HepG2 (cell line): ENCODE results near the gene MYL6B. TPM values are rescaled to one million over a fixed set of nuclear protein-coding genes. Genes with fewer than 3 reads are reported as not detected.

Experiments used
- ATF7 ChIP-seq, 2 experiments: fragments of 450-650 bp in 1 of 2; sonication (generic) in 1 of 2; formaldehyde crosslinking in 1 of 2; IDR thresholded peaks; 2 replicates each; pipeline versions ENCODE4 v1.4.0 to v1.6.1; 2016 to 2020; ENCODE audit warnings: antibody characterized with exemption in 1 of 2, mild to moderate bottlenecking in 1 of 2, missing genetic modification reagents in 1 of 2
- BRD4 ChIP-seq: sonication (generic); formaldehyde crosslinking; IDR thresholded peaks from 2 replicates; pipeline ENCODE4 v1.4.0; 2020; ENCODE audit warnings: missing genetic modification reagents
- CBX2 ChIP-seq, 2 experiments: fragments of 200-600 bp in 1 of 2; sonication (generic); formaldehyde crosslinking in 1 of 2; IDR thresholded peaks; 2 replicates each; pipeline versions ENCODE4 v1.7.0 to v1.8.1; 2018 to 2022; ENCODE audit warnings: low read depth in 2 of 2, low read length in 1 of 2, mild to moderate bottlenecking in 1 of 2, missing genetic modification reagents in 1 of 2
- EEA1 ChIP-seq: sonication (generic); formaldehyde crosslinking; IDR thresholded peaks from 2 replicates; pipeline ENCODE4 v1.5.1; 2020; ENCODE audit warnings: mild to moderate bottlenecking, missing genetic modification reagents, borderline replicate concordance
- FOXK1 ChIP-seq: sonication (generic); formaldehyde crosslinking; IDR thresholded peaks from 2 replicates; pipeline ENCODE4 v1.4.0; 2020; ENCODE audit warnings: low read depth, missing genetic modification reagents, borderline replicate concordance
- PHB2 ChIP-seq: fragments of 450-650 bp; IDR thresholded peaks from 2 replicates; pipeline ENCODE4 v1.6.1; 2018; ENCODE audit not compliant: partially characterized antibody
- PHF21A ChIP-seq: sonication (generic); formaldehyde crosslinking; IDR thresholded peaks from 2 replicates; pipeline ENCODE4 v1.5.0; 2020; ENCODE audit warnings: mild to moderate bottlenecking, missing genetic modification reagents
- PHF8 ChIP-seq: sonication (generic); formaldehyde crosslinking; IDR thresholded peaks from 2 replicates; pipeline ENCODE4 v1.5.0; 2020; ENCODE audit warnings: missing genetic modification reagents
- PTBP1 ChIP-seq: fragments of 200-400 bp; formaldehyde crosslinking; IDR thresholded peaks from 2 replicates; pipeline ENCODE4 v1.6.1; 2018; ENCODE audit warnings: low read length, low read depth; ENCODE audit not compliant: poor library complexity, severe bottlenecking
- SAP130 ChIP-seq: IDR thresholded peaks from 2 replicates; pipeline ENCODE4 v1.6.1; 2016; ENCODE audit warnings: low read depth
- ZKSCAN8 ChIP-seq: IDR thresholded peaks from 2 replicates; pipeline ENCODE4 v1.6.1; 2016; ENCODE audit warnings: borderline replicate concordance, missing genetic modification reagents, missing compliant biosample characterization
- ZNF180 ChIP-seq: sonication (generic); formaldehyde crosslinking; IDR thresholded peaks from 2 replicates; pipeline ENCODE4 v1.4.0; 2020; ENCODE audit warnings: low read depth, missing genetic modification reagents, borderline replicate concordance
- ZNF20 ChIP-seq: sonication (generic); formaldehyde crosslinking; IDR thresholded peaks from 2 replicates; pipeline ENCODE4 v1.4.0; 2020; ENCODE audit warnings: mild to moderate bottlenecking, moderate library complexity, missing genetic modification reagents
- ZNF207 ChIP-seq: fragments of 450-650 bp; IDR thresholded peaks from 2 replicates; pipeline ENCODE4 v1.6.1; 2016; ENCODE audit warnings: antibody characterized with exemption, borderline replicate concordance
- ZNF296 ChIP-seq: sonication (generic); formaldehyde crosslinking; conservative IDR thresholded peaks from 2 replicates; pipeline ENCODE4 v1.5.0; 2020; ENCODE audit warnings: mild to moderate bottlenecking, missing genetic modification reagents
- ZNF354B ChIP-seq: sonication (generic); formaldehyde crosslinking; IDR thresholded peaks from 2 replicates; pipeline ENCODE4 v1.8.0; 2022; ENCODE audit warnings: mild to moderate bottlenecking, missing genetic modification reagents
- ZNF749 ChIP-seq: sonication (generic); formaldehyde crosslinking; IDR thresholded peaks from 2 replicates; pipeline ENCODE4 v1.8.0; 2022; ENCODE audit warnings: mild to moderate bottlenecking, missing genetic modification reagents, moderate library complexity, borderline replicate concordance
- ZNF878 ChIP-seq: sonication (generic); formaldehyde crosslinking; IDR thresholded peaks from 2 replicates; pipeline ENCODE4 v1.8.1; 2023; ENCODE audit warnings: mild to moderate bottlenecking, missing genetic modification reagents, moderate library complexity
- ZSCAN25 ChIP-seq: sonication (generic); formaldehyde crosslinking; IDR thresholded peaks from 2 replicates; pipeline ENCODE4 v1.8.0; 2022; ENCODE audit warnings: mild to moderate bottlenecking, missing genetic modification reagents
- polyA plus RNA-seq, 8 experiments: library from polyadenylated mRNA; depleted of rRNA in 3 of 8; stranded (reverse) in 7 of 8; unstranded in 1 of 8; fragments of >200 nt; fragmentation: Illumina TruSeq in 4 of 8; extraction: Trizol in 4 of 8; gene quantifications; 2 replicates each; pipeline versions ENCODE4 v1.2.1 to v1.2.3, GENCODE V29; 2011 to 2016; ENCODE audit warnings: low read depth in 4 of 8, missing spikeins in 1 of 8, mixed read lengths in 1 of 8; ENCODE audit not compliant: insufficient read depth in 1 of 8
- total RNA-seq, 5 experiments: library from RNA; depleted of rRNA; stranded (reverse); fragments of >200 nt; fragmentation: Illumina TruSeq; extraction: Trizol; gene quantifications; 2 replicates each; pipeline ENCODE4 v1.2.3, GENCODE V29; 2016; ENCODE audit warnings: low read depth in 1 of 5
- TF ChIP-seq, protein P1 (sequence below): sonication (generic); formaldehyde crosslinking; IDR thresholded peaks from 2 replicates; pipeline ENCODE4 v1.8.0; 2023; ENCODE audit warnings: mild to moderate bottlenecking, missing genetic modification reagents
- TF ChIP-seq, protein P2 (sequence below): sonication (generic); formaldehyde crosslinking; IDR thresholded peaks from 2 replicates; pipeline ENCODE4 v1.5.0; 2020; ENCODE audit warnings: missing genetic modification reagents
- TF ChIP-seq, protein P3 (sequence below): IDR thresholded peaks from 2 replicates; pipeline ENCODE4 v1.6.1; 2012; ENCODE audit warnings: low read length, improper control_type of control experiment

MYL6B gene
- total and polyA plus RNA-seq, 2 of the 13 experiments (the other 11 are each of a cell fraction or from before 2014, with no cell fraction given): 75.7 to 88.7 TPM

DNA sequence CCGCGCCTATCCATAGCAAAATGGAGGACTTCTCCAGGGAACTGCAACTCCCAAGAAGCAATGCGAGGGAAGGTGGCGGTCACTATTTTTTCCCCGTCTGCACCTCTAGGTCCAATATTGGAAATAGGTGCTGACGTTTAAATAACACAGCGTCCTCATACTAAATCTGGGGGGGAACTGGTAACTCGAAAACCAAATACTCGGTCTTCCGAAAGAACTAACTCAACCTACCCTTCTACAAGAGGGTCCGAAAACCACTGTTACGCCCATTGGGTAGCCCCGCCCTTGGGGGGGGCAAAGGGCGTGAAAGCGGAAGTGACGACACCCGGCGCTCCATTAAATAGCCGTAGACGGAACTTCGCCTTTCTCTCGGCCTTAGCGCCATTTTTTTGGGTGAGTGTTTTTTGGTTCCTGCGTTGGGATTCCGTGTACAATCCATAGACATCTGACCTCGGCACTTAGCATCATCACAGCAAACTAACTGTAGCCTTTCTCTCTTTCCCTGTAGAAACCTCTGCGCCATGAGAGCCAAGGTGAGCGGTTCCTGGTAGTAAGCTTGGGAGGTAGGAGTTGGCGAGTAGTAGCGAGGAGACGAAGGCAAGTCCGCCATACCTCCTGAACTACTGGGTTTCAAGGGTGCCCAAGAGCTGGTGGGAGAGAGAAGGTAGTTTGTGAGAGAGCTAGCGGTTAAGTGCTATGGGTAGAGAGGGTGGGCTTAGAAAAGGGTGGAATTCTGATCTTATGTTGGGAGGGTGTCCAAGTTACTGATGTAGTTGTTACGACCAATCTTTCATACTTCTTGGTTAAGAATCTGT lies 35.9 kb upstream of the MYL6B start, which contains the start of gene RPL41 (continued):
- TF ChIP-seq, protein P1, sequence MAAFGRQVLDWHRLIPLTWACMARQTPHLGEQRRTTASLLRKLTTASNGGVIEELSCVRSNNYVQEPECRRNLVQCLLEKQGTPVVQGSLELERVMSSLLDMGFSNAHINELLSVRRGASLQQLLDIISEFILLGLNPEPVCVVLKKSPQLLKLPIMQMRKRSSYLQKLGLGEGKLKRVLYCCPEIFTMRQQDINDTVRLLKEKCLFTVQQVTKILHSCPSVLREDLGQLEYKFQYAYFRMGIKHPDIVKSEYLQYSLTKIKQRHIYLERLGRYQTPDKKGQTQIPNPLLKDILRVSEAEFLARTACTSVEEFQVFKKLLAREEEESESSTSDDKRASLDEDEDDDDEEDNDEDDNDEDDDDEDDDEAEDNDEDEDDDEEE (CRISPR knock-in tag): no peak
- TF ChIP-seq ZSCAN25 (CRISPR knock-in tag): peak; percentile 41
- TF ChIP-seq, protein P2, sequence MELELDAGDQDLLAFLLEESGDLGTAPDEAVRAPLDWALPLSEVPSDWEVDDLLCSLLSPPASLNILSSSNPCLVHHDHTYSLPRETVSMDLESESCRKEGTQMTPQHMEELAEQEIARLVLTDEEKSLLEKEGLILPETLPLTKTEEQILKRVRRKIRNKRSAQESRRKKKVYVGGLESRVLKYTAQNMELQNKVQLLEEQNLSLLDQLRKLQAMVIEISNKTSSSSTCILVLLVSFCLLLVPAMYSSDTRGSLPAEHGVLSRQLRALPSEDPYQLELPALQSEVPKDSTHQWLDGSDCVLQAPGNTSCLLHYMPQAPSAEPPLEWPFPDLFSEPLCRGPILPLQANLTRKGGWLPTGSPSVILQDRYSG (CRISPR knock-in tag): no peak
- TF ChIP-seq SAP130 (CRISPR knock-in tag): peak; percentile 89
- TF ChIP-seq BRD4: peak; percentile 53; the same call in 1 of the 2 replicates
- no peak for TF ChIP-seq EEA1 (CRISPR knock-in tag)
- TF ChIP-seq, protein P3, sequence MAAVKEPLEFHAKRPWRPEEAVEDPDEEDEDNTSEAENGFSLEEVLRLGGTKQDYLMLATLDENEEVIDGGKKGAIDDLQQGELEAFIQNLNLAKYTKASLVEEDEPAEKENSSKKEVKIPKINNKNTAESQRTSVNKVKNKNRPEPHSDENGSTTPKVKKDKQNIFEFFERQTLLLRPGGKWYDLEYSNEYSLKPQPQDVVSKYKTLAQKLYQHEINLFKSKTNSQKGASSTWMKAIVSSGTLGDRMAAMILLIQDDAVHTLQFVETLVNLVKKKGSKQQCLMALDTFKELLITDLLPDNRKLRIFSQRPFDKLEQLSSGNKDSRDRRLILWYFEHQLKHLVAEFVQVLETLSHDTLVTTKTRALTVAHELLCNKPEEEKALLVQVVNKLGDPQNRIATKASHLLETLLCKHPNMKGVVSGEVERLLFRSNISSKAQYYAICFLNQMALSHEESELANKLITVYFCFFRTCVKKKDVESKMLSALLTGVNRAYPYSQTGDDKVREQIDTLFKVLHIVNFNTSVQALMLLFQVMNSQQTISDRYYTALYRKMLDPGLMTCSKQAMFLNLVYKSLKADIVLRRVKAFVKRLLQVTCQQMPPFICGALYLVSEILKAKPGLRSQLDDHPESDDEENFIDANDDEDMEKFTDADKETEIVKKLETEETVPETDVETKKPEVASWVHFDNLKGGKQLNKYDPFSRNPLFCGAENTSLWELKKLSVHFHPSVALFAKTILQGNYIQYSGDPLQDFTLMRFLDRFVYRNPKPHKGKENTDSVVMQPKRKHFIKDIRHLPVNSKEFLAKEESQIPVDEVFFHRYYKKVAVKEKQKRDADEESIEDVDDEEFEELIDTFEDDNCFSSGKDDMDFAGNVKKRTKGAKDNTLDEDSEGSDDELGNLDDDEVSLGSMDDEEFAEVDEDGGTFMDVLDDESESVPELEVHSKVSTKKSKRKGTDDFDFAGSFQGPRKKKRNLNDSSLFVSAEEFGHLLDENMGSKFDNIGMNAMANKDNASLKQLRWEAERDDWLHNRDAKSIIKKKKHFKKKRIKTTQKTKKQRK: no peak
- TF ChIP-seq PHB2: no peak
- no peak for TF ChIP-seq ZNF20 (CRISPR knock-in tag)
- no peak for TF ChIP-seq CBX2 (IDR thresholded peaks at IDR 0.05; ENCODE audit: low read depth, low read length)
- no peak for TF ChIP-seq CBX2 (CRISPR knock-in tag; IDR thresholded peaks at IDR 0.05; ENCODE audit: low read depth)
- no peak for TF ChIP-seq ZNF180
- TF ChIP-seq ZNF296: no peak
- TF ChIP-seq PHF21A: no peak; the same call in 1 of the 2 replicates
- TF ChIP-seq PTBP1: no peak
- TF ChIP-seq ZNF749 (CRISPR knock-in tag): 0 out of 2 replicates have a peak, but pooled peaks have one; percentile 54
- TF ChIP-seq ZKSCAN8 (CRISPR knock-in tag): 0 out of 2 replicates have a peak, but pooled peaks have one; percentile 36
- no peak for TF ChIP-seq ATF7 (IDR thresholded peaks at IDR 0.05)
- peak; percentile 71; the same call in 1 of the 2 replicates for TF ChIP-seq ATF7 (CRISPR knock-in tag; IDR thresholded peaks at IDR 0.05)
- TF ChIP-seq ZNF207: no peak
- no peak for TF ChIP-seq ZNF354B
- peak; percentile 63; the same call in 1 of the 2 replicates for TF ChIP-seq PHF8 (CRISPR knock-in tag)
- peak; percentile 6; the same call in 1 of the 2 replicates for TF ChIP-seq ZNF878
- peak; percentile 53; the same call in 1 of the 2 replicates for TF ChIP-seq FOXK1 (CRISPR knock-in tag)
